ENCODE results near the gene FIGNL2.
"Not testable (repeated sequence)": the region's sequence is repeated elsewhere in the genome, so short reads cannot be mapped to it uniquely, and the experiment has no call there.

The FIGNL2 gene

GRCh38 chr12:51801027-51801426, 47.5 kb downstream of the FIGNL2 start:
- H3K4me3 ChIP-seq (ENCODE audit: low read length in 2 of 2), result no peak overlapping the region
- no peaks in the 10 kb centered on the region for H3K9me3 ChIP-seq (ENCODE audit: control insufficient read depth in 2 of 2, low read length in 2 of 2)
- no peak overlapping the region for H3K27ac ChIP-seq (ENCODE audit: low read depth in 2 of 2, low read length in 2 of 2)
- no peaks in the 10 kb centered on the region for H3K36me3 ChIP-seq (ENCODE audit: control insufficient read depth in 2 of 2, insufficient read depth in 2 of 2, low read length in 2 of 2)
- no peaks in the 10 kb centered on the region for H3K4me1 ChIP-seq (ENCODE audit: control insufficient read depth in 2 of 2, insufficient read depth in 2 of 2, low read length in 2 of 2)
- H3K27me3 ChIP-seq (ENCODE audit: control insufficient read depth in 2 of 2, insufficient read depth in 2 of 2, low read length in 2 of 2), result no peaks in the 10 kb centered on the region
- H3K9ac ChIP-seq (ENCODE audit: low read depth in 1 of 2, low read length in 2 of 2), result no peak overlapping the region

DNA sequence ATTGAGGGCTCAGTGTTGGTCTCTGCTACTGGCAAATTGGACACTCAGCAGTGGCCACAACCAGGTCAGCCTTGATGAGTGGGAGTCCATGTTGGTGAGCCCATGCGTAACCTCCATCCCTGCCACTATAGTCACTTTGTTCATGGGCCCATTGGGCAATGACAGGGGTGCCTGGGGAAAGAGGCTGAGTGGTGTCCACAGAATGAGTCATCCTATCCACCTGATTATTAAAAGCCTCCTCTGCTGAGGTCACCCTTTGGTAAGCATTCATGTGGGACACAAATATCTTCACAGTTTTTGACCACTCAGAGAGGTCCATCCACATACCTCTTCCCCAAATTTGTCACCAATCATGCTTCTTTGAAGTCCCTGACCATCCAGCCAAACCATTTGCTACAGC, 50.0 kb downstream of the FIGNL2 start:
- Histone ChIP-seq H3K4me3 (ENCODE audit: low read length in 2 of 2) (no peak overlapping the region), H3K36me3 (ENCODE audit: control insufficient read depth in 2 of 2, insufficient read depth in 2 of 2, low read length in 2 of 2) (no peaks in the 10 kb centered on the region), H3K9ac (ENCODE audit: low read depth in 1 of 2, low read length in 2 of 2) (no peak overlapping the region), H3K4me1 (ENCODE audit: control insufficient read depth in 2 of 2, insufficient read depth in 2 of 2, low read length in 2 of 2) (no peaks in the 10 kb centered on the region), H3K27ac (ENCODE audit: low read depth in 2 of 2, low read length in 2 of 2) (no peak overlapping the region), H3K9me3 (ENCODE audit: control insufficient read depth in 2 of 2, low read length in 2 of 2) (no peaks in the 10 kb centered on the region), H3K27me3 (ENCODE audit: control insufficient read depth in 2 of 2, insufficient read depth in 2 of 2, low read length in 2 of 2) (no peaks in the 10 kb centered on the region)

DNA sequence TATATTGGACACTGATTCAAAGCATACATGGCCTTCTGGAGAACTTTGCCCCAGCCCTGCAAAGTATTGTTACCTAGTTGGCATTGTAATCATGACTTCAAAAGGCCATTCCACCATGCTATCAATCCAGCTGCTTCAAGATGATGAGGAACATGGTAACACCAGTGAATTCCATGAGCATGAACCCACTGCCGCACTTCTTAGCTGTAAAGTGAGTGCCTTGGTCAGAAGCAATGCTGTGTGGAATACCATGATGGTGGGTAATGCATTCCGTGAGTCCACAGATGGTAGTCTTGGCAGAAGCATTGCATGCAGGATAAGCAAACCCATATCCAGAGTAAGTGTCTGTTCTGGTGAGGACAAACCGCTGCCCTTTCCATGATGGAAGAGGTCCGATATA, 50.5 kb downstream of the FIGNL2 start:
- not testable (repeated sequence) for H3K36me3 ChIP-seq (ENCODE audit: control insufficient read depth in 2 of 2, insufficient read depth in 2 of 2, low read length in 2 of 2); H3K4me3 ChIP-seq (ENCODE audit: low read length in 2 of 2); H3K4me1 ChIP-seq (ENCODE audit: control insufficient read depth in 2 of 2, insufficient read depth in 2 of 2, low read length in 2 of 2); H3K27ac ChIP-seq (ENCODE audit: low read depth in 2 of 2, low read length in 2 of 2); H3K9ac ChIP-seq (ENCODE audit: low read depth in 1 of 2, low read length in 2 of 2); H3K9me3 ChIP-seq (ENCODE audit: control insufficient read depth in 2 of 2, low read length in 2 of 2); H3K27me3 ChIP-seq (ENCODE audit: control insufficient read depth in 2 of 2, insufficient read depth in 2 of 2, low read length in 2 of 2)

- no peak overlapping the region for H3K4me3 ChIP-seq (ENCODE audit: low read length in 2 of 2)
- H3K4me1 ChIP-seq (ENCODE audit: control insufficient read depth in 2 of 2, insufficient read depth in 2 of 2, low read length in 2 of 2), result no peaks in the 10 kb centered on the region
- no peaks in the 10 kb centered on the region for H3K9me3 ChIP-seq (ENCODE audit: control insufficient read depth in 2 of 2, low read length in 2 of 2)
- H3K9ac ChIP-seq (ENCODE audit: low read depth in 1 of 2, low read length in 2 of 2), result no peak overlapping the region
- H3K36me3 ChIP-seq (ENCODE audit: control insufficient read depth in 2 of 2, insufficient read depth in 2 of 2, low read length in 2 of 2), result no peaks in the 10 kb centered on the region
- no peak overlapping the region for H3K27ac ChIP-seq (ENCODE audit: low read depth in 2 of 2, low read length in 2 of 2)
- H3K27me3 ChIP-seq (ENCODE audit: control insufficient read depth in 2 of 2, insufficient read depth in 2 of 2, low read length in 2 of 2), result no peaks in the 10 kb centered on the region
Observed at GRCh38 chr12:51797301-51797700, 51.2 kb downstream of the FIGNL2 start.

- Histone ChIP-seq H3K9me3 (ENCODE audit: control insufficient read depth in 2 of 2, low read length in 2 of 2) (no peaks in the 10 kb centered on the region), H3K4me1 (ENCODE audit: control insufficient read depth in 2 of 2, insufficient read depth in 2 of 2, low read length in 2 of 2) (no peaks in the 10 kb centered on the region), H3K4me3 (ENCODE audit: low read length in 2 of 2) (no peak overlapping the region), H3K9ac (ENCODE audit: low read depth in 1 of 2, low read length in 2 of 2) (no peak overlapping the region), H3K27me3 (ENCODE audit: control insufficient read depth in 2 of 2, insufficient read depth in 2 of 2, low read length in 2 of 2) (no peaks in the 10 kb centered on the region), H3K27ac (ENCODE audit: low read depth in 2 of 2, low read length in 2 of 2) (no peak overlapping the region), H3K36me3 (ENCODE audit: control insufficient read depth in 2 of 2, insufficient read depth in 2 of 2, low read length in 2 of 2) (no peaks in the 10 kb centered on the region)
Observed at GRCh38 chr12:51793201-51793600, 55.3 kb downstream of the FIGNL2 start.

DNA sequence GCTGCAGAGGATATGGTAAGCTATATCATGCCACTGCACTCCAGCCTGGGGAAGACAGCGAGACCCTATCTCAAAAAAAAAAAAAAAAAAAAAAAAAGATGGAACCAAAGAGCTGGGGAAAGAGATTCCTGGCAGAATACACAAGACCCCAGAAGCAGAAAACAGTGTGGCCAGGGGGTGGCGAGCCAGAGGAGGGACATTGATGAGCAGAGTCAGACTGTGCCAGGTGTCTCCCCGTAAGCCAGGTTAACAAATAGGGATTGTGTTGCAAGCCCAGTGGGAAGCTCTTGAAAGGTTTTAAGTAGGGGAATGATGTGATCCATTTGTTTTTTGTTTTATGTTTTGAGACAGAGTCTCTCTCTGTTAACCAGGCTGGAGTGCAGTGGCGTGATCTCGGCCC, 56.1 kb downstream of the FIGNL2 start:
- H3K27me3 ChIP-seq (ENCODE audit: control insufficient read depth in 2 of 2, insufficient read depth in 2 of 2, low read length in 2 of 2), result no peaks in the 10 kb centered on the region
- no peak overlapping the region for H3K9ac ChIP-seq (ENCODE audit: low read depth in 1 of 2, low read length in 2 of 2)
- H3K27ac ChIP-seq (ENCODE audit: low read depth in 2 of 2, low read length in 2 of 2), result no peak overlapping the region
- H3K4me1 ChIP-seq (ENCODE audit: control insufficient read depth in 2 of 2, insufficient read depth in 2 of 2, low read length in 2 of 2), result no peaks in the 10 kb centered on the region
- no peaks in the 10 kb centered on the region for H3K36me3 ChIP-seq (ENCODE audit: control insufficient read depth in 2 of 2, insufficient read depth in 2 of 2, low read length in 2 of 2)
- no peaks in the 10 kb centered on the region for H3K9me3 ChIP-seq (ENCODE audit: control insufficient read depth in 2 of 2, low read length in 2 of 2)
- no peak overlapping the region for H3K4me3 ChIP-seq (ENCODE audit: low read length in 2 of 2)

DNA sequence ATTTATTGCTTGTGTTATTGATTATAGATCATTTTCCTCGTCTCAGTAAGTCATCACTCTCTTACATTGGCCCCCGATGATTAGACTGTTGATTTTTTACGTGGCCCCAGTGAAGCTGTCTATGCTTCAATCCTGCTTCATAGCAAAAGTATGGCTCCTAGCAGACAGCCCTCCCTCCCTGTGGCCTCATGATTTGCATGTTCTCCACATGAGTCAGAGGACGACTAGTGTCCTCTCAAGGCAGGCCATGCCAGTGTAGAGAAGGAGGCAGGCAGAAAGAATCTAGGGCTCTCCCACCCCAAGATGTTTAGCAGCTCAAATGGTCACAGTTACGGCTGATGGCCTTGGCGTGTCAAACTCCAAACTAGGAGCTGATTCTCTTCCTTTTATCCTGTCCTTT, 59.6 kb downstream of the FIGNL2 start:
- Histone ChIP-seq H3K36me3 (ENCODE audit: control insufficient read depth in 2 of 2, insufficient read depth in 2 of 2, low read length in 2 of 2) (no peaks in the 10 kb centered on the region), H3K4me1 (ENCODE audit: control insufficient read depth in 2 of 2, insufficient read depth in 2 of 2, low read length in 2 of 2) (no peaks in the 10 kb centered on the region), H3K27me3 (ENCODE audit: control insufficient read depth in 2 of 2, insufficient read depth in 2 of 2, low read length in 2 of 2) (no peaks in the 10 kb centered on the region), H3K9me3 (ENCODE audit: control insufficient read depth in 2 of 2, low read length in 2 of 2) (no peaks in the 10 kb centered on the region), H3K27ac (ENCODE audit: low read depth in 2 of 2, low read length in 2 of 2) (no peak overlapping the region), H3K9ac (ENCODE audit: low read depth in 1 of 2, low read length in 2 of 2) (no peak overlapping the region), H3K4me3 (ENCODE audit: low read length in 2 of 2) (no peak overlapping the region)

DNA sequence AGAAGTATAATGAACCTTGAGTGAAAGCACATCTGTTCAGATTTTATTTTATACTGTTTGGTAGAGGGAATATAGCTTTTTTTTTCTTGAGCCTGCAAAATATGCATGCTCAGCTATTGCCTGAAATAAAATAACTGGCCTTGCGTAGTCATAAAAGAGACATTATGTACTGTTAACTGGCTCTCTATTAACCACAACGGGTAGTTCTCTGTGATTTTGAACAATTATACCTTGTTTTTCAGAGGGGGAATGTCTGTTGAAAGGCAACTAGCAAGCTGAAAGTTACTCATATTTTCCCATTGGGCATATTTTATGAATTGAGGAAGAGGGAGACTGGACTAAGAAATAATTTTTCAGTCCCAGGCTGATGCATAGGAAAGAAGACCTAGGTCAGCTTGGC, 62.6 kb downstream of the FIGNL2 start:
- no peaks in the 10 kb centered on the region for H3K36me3 ChIP-seq (ENCODE audit: control insufficient read depth in 2 of 2, insufficient read depth in 2 of 2, low read length in 2 of 2)
- H3K9ac ChIP-seq (ENCODE audit: low read depth in 1 of 2, low read length in 2 of 2), result no peak overlapping the region
- H3K4me3 ChIP-seq (ENCODE audit: low read length in 2 of 2), result no peak overlapping the region
- no peaks in the 10 kb centered on the region for H3K9me3 ChIP-seq (ENCODE audit: control insufficient read depth in 2 of 2, low read length in 2 of 2)
- no peak overlapping the region for H3K27ac ChIP-seq (ENCODE audit: low read depth in 2 of 2, low read length in 2 of 2)
- no peaks in the 10 kb centered on the region for H3K4me1 ChIP-seq (ENCODE audit: control insufficient read depth in 2 of 2, insufficient read depth in 2 of 2, low read length in 2 of 2)
- H3K27me3 ChIP-seq (ENCODE audit: control insufficient read depth in 2 of 2, insufficient read depth in 2 of 2, low read length in 2 of 2), result no peaks in the 10 kb centered on the region

- Histone ChIP-seq H3K4me3 (ENCODE audit: low read length in 2 of 2) (no peak overlapping the region), H3K9ac (ENCODE audit: low read depth in 1 of 2, low read length in 2 of 2) (no peak overlapping the region), H3K36me3 (ENCODE audit: control insufficient read depth in 2 of 2, insufficient read depth in 2 of 2, low read length in 2 of 2) (no peaks in the 10 kb centered on the region), H3K9me3 (ENCODE audit: control insufficient read depth in 2 of 2, low read length in 2 of 2) (no peaks in the 10 kb centered on the region), H3K4me1 (ENCODE audit: control insufficient read depth in 2 of 2, insufficient read depth in 2 of 2, low read length in 2 of 2) (no peaks in the 10 kb centered on the region), H3K27me3 (ENCODE audit: control insufficient read depth in 2 of 2, insufficient read depth in 2 of 2, low read length in 2 of 2) (no peaks in the 10 kb centered on the region), H3K27ac (ENCODE audit: low read depth in 2 of 2, low read length in 2 of 2) (no peak overlapping the region)
Observed at GRCh38 chr12:51784688-51785087, 63.8 kb downstream of the FIGNL2 start.

DNA sequence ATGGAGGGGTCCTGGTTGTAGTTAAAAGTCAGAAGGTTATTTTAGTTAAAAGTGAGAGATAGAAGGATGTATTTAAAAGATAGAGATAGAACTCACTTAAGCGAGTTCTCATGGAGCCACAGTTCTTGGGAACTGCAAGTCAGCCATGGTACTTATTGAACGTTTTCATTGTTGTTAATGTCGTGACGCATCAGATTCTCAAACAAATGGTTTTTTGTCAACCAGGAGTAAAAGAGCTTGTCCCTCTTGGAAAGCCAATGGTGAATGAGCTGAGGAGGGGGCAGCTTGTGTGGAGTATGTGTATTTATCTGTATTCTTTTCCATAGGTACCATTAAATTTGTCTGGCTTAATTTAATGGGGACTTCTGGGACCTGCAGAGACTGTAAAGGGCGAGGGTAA, 68.6 kb downstream of the FIGNL2 start:
- H3K27me3 ChIP-seq (ENCODE audit: control insufficient read depth in 2 of 2, insufficient read depth in 2 of 2, low read length in 2 of 2), result no peaks in the 10 kb centered on the region

DNA sequence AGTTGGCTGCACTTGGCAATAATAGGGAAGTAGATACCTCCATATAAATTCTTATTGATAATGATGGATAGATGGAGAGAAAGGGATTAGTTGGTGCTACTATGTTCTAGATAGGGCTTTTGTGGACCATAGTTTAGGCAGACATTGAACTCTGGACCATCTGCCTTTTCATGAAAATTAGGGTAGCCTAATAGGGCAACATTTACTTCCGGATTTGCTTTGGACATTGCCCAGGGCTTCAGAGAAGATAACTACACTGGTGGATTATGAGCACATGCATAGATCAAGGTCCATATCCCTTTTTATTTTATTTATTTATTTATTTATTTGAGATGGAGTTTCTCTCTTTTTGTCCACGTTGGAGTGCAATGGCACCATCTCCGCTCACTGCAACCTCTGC, 70.5 kb downstream of the FIGNL2 start:
- no peaks in the 10 kb centered on the region for H3K27me3 ChIP-seq (ENCODE audit: control insufficient read depth in 2 of 2, insufficient read depth in 2 of 2, low read length in 2 of 2)
- H3K27ac ChIP-seq (ENCODE audit: low read depth in 2 of 2, low read length in 2 of 2), result no peak overlapping the region
- H3K9ac ChIP-seq (ENCODE audit: low read depth in 1 of 2, low read length in 2 of 2), result no peak overlapping the region
- no peaks in the 10 kb centered on the region for H3K36me3 ChIP-seq (ENCODE audit: control insufficient read depth in 2 of 2, insufficient read depth in 2 of 2, low read length in 2 of 2)
- H3K4me1 ChIP-seq (ENCODE audit: control insufficient read depth in 2 of 2, insufficient read depth in 2 of 2, low read length in 2 of 2), result no peaks in the 10 kb centered on the region
- no peak overlapping the region for H3K4me3 ChIP-seq (ENCODE audit: low read length in 2 of 2)
- no peaks in the 10 kb centered on the region for H3K9me3 ChIP-seq (ENCODE audit: control insufficient read depth in 2 of 2, low read length in 2 of 2)

More for the DNA sequence above, 68.6 kb downstream of the FIGNL2 start:
- Histone ChIP-seq H3K9ac (ENCODE audit: low read depth in 1 of 2, low read length in 2 of 2) (no peak overlapping the region), H3K27ac (ENCODE audit: low read depth in 2 of 2, low read length in 2 of 2) (no peak overlapping the region), H3K4me1 (ENCODE audit: control insufficient read depth in 2 of 2, insufficient read depth in 2 of 2, low read length in 2 of 2) (no peaks in the 10 kb centered on the region), H3K36me3 (ENCODE audit: control insufficient read depth in 2 of 2, insufficient read depth in 2 of 2, low read length in 2 of 2) (no peaks in the 10 kb centered on the region), H3K9me3 (ENCODE audit: control insufficient read depth in 2 of 2, low read length in 2 of 2) (no peaks in the 10 kb centered on the region), H3K4me3 (ENCODE audit: low read length in 2 of 2) (no peak overlapping the region)

Data from mucosa of rectum (tissue), 2 donors.